ENCODE results near the gene STXBP1. TPM values are rescaled to one million over a fixed set of nuclear protein-coding genes. Genes with fewer than 3 reads are reported as not detected.

The STXBP1 gene
- total RNA-seq, 1 donor from 2014 or later, result 12.0 TPM

DNA sequence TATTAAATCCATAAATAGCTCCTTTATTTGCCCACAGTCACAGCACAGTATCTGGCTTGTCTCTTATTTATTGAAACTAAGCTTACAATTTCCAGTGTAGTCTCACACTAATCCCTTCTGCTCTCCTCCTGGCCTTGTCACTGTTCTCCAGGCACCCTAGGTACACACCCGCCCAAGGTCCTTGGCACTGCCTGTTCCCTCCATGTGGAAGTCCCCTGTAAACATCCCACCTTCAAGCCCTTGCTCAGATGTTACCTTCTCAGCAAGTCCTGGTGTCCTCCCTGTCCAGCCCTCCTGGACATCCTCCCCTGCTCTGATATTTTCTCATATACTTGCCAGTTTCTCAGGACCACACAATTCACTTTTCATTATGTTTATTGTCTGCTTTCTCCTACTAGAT lies 50.5 kb downstream of the STXBP1 start:
- Histone ChIP-seq H3F3A (ENCODE audit: low read depth) (no peaks in the 10 kb centered on the region), H3K27me3 (no peaks in the 10 kb centered on the region), H3K79me2 (ENCODE audit: low read depth) (no peaks in the 10 kb centered on the region), H3K36me3 (no peaks in the 10 kb centered on the region), H3K4me1 (peaks cover 5% of the 10 kb centered on the region), H3K4me3 (no peak overlapping the region), H3K9ac (no peak overlapping the region), H3K27ac (no peak overlapping the region), H4K20me1 (ENCODE audit: low read depth) (peaks cover 5% of the 10 kb centered on the region), H3K9me3 (ENCODE audit: low read depth) (no peaks in the 10 kb centered on the region), H2AFZ (replicated peaks) (no peak overlapping the region), H3K4me2 (no peak overlapping the region)
- H3K27me3 Mint-ChIP-seq (ENCODE audit: insufficient read depth, low read depth), result peaks cover 6% of the 10 kb centered on the region
- H3K4me1 Mint-ChIP-seq, result peaks cover 12% of the 10 kb centered on the region
- no peak for TF ChIP-seq EZH2phosphoT487 (IDR thresholded peaks at IDR 0.05)
- no peak for TF ChIP-seq CTCF (IDR thresholded peaks at IDR 0.05)
- TF ChIP-seq EZH2 (IDR thresholded peaks at IDR 0.05), result no peak
- H3K9me3 Mint-ChIP-seq, result no peaks in the 10 kb centered on the region
- H3K36me3 Mint-ChIP-seq, result peaks cover 15% of the 10 kb centered on the region
- H3K27ac Mint-ChIP-seq, result no peak overlapping the region
- no peak for DNase-seq (ENCODE audit: low spot score)
- H3K4me3 Mint-ChIP-seq, result no peak overlapping the region

DNA sequence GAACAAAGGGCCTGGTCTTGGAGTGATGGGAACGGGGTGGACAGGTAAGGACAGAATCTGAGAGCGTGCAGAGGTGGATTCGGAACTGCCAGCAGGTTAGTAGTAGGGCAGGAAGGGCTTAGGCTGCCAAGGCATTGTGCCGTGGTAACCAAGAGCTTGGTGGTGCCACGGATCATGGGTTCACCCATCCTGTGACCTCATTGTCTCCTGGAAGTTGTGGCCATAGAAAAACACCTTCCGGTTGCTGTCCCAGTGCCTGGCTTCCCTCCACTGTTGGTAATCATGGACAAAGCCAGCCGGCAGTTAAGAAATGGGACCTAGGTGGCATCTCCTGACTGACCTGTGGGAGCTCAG lies 52.2 kb downstream of the STXBP1 start:
- no peak overlapping the region for H3K27ac ChIP-seq
- Mint-ChIP-seq H3K27ac (no peak overlapping the region), H3K4me1 (peaks cover 12% of the 10 kb centered on the region)

DNA sequence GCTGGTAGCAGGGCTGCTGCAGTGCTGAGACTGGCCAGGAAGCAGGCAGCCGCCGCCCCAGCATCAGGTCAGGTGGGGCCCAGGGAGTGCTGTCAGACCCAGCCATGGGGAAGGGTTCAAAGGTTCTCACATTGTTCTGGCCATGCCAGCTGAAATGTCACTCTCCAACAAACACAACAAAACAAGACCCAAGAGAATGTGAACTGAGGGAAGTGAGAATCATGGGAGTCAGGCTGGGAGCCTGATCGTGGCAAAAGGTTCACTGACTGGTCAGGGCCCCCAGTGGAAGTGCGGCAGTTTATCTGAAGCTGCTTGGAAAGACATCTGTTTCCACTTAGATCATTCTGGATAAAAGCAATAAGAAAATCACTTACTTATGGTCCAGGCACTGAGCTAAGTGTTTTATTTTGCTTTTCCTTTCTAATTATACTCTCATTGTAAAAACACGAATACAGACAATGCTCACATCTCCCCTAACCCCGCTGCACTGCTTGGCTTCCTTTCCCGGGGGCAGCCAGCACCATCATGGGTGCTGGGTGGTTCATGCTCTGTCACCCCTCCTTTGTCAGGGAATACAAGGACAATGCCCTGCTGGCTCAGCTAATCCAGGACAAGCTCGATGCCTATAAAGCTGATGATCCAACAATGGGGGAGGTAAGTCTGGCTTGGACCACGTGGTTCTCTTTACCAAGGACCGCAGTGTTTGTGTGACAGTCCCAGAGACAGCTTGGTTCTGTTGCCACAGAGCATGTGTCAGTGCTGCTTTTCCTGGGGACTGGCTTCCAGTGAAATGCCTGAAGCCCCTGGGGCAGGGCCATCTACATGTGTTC lies 52.8 kb downstream of the STXBP1 start:
- no peaks in the 10 kb centered on the region for H3F3A ChIP-seq (ENCODE audit: low read depth)
- TF ChIP-seq EZH2 (IDR thresholded peaks at IDR 0.05) (no peak), EZH2phosphoT487 (IDR thresholded peaks at IDR 0.05) (no peak), CTCF (IDR thresholded peaks at IDR 0.05) (no peak)
- no peaks in the 10 kb centered on the region for H3K27me3 ChIP-seq
- Mint-ChIP-seq H3K4me1 (peaks cover 12% of the 10 kb centered on the region), H3K4me3 (no peak overlapping the region), H3K27ac (peak overlapping the region; percentile 72), H3K36me3 (peaks cover 15% of the 10 kb centered on the region), H3K27me3 (ENCODE audit: insufficient read depth, low read depth) (peaks cover 4% of the 10 kb centered on the region), H3K9me3 (no peaks in the 10 kb centered on the region)
- no peak overlapping the region for H3K27ac ChIP-seq
- no peak overlapping the region for H2AFZ ChIP-seq (replicated peaks)
- DNase-seq (ENCODE audit: low spot score), result peak; percentile 23
- no peaks in the 10 kb centered on the region for H3K79me2 ChIP-seq (ENCODE audit: low read depth)
- no peaks in the 10 kb centered on the region for H3K9me3 ChIP-seq (ENCODE audit: low read depth)
- peaks cover 5% of the 10 kb centered on the region for H4K20me1 ChIP-seq (ENCODE audit: low read depth)
- H3K4me1 ChIP-seq, result peaks cover 5% of the 10 kb centered on the region
- H3K4me2 ChIP-seq, result no peak overlapping the region
- H3K36me3 ChIP-seq, result no peaks in the 10 kb centered on the region
- no peak overlapping the region for H3K4me3 ChIP-seq
- H3K9ac ChIP-seq, result no peak overlapping the region

More for the DNA sequence above, 52.2 kb downstream of the STXBP1 start:
- Histone ChIP-seq H3K4me3 (no peak overlapping the region), H3K79me2 (ENCODE audit: low read depth) (no peaks in the 10 kb centered on the region), H3K9ac (no peak overlapping the region), H3K4me1 (peaks cover 5% of the 10 kb centered on the region), H2AFZ (replicated peaks) (no peak overlapping the region), H3K4me2 (no peak overlapping the region), H4K20me1 (ENCODE audit: low read depth) (peaks cover 5% of the 10 kb centered on the region), H3K9me3 (ENCODE audit: low read depth) (no peaks in the 10 kb centered on the region), H3K36me3 (no peaks in the 10 kb centered on the region), H3K27me3 (no peaks in the 10 kb centered on the region), H3F3A (ENCODE audit: low read depth) (no peaks in the 10 kb centered on the region)
- H3K27me3 Mint-ChIP-seq (ENCODE audit: insufficient read depth, low read depth), result peaks cover 4% of the 10 kb centered on the region
- DNase-seq (ENCODE audit: low spot score), result no peak
- H3K36me3 Mint-ChIP-seq, result peaks cover 15% of the 10 kb centered on the region
- no peak for TF ChIP-seq EZH2 (IDR thresholded peaks at IDR 0.05)
- TF ChIP-seq CTCF (IDR thresholded peaks at IDR 0.05), result no peak
- TF ChIP-seq EZH2phosphoT487 (IDR thresholded peaks at IDR 0.05), result no peak
- no peak overlapping the region for H3K4me3 Mint-ChIP-seq
- H3K9me3 Mint-ChIP-seq, result no peaks in the 10 kb centered on the region

Measured in neural progenitor cell (in vitro differentiated cells).